NT2/D1 (cell line): ENCODE measurements around the gene DGCR8.

Source experiments
- SUZ12 ChIP-seq: IDR thresholded peaks from 2 replicates; pipeline ENCODE4 v1.6.1; 2011; ENCODE audit not compliant: insufficient read length, insufficient read depth; ENCODE audit errors: extremely low read depth
- YY1 ChIP-seq: IDR thresholded peaks from 2 replicates; pipeline ENCODE4 v1.6.1; 2011; ENCODE audit not compliant: insufficient read length, insufficient read depth
- ZNF274 ChIP-seq: IDR thresholded peaks from 2 replicates; pipeline ENCODE4 v1.6.1; 2011; ENCODE audit warnings: mild to moderate bottlenecking, low read depth, low read length

DNA sequence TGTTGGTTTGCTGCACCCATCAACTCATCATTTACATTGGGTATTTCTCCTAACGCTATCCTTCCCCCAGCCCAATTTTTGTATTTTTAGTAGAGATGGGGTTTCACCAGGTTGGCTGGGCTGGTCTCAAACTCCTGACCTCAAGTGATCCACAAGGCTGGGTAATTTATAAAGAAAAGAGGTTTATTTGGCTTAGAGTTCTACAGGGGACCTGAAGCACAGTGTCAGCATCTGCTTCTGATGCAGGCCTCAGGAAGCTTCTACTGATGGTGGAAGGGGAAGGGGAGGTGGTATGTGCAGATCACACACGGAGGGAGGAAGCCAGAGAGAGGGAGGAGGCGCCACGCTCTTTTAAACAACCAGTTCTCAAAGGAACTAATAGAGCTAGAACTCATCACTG lies 33.3 kb upstream of the DGCR8 start:
- TF ChIP-seq YY1 = no peak
- no peak for TF ChIP-seq SUZ12
- TF ChIP-seq ZNF274 = no peak
